Hematopoietic multipotent progenitor cell treated with erythropoietin and hydrocortisone succinate and interleukin-3 and kit ligand, for 15 days (in vitro differentiated cells): Measurements from ENCODE around the gene PRKCE.
"Not testable (repeated sequence)": the region's sequence is repeated elsewhere in the genome, so short reads cannot be mapped to it uniquely, and the experiment has no call there.

Source experiments
- DNase-seq: peaks from one replicate; pipeline ENCODE4 v3.0.0-alpha.2; 2015; ENCODE audit warnings: low spot score

PRKCE gene

DNA sequence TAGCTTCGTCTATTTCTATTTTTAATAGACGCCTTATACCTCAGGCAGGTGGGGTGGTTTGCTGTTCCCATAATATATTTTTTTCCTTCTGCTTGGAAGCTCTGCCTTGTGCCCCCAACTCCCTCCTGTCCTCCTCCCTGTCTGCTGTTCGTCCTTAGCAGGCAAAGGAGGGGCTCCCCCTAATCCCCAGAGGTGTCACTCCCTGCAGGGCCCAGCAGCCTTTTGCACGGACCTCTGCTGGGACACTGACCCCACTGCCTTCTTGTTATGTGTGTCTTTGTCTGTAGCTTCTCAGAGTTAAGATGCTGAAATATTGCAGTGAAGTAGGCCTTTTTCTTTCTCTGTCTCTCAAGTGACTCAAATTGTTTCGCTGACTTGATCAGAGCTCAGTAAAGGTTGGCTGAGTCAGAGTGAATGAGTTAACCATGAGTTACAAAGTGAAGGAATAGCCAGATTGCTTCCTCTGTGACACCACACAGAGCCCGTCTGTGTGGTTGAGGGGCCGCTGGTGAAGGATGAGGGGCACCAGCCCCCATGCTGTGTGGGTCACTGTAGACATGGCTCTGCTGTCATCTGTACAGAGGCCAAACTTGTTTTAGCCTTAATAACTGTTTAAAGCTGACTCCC, 47.7 kb downstream of the PRKCE start:
- no peak for DNase-seq

DNA sequence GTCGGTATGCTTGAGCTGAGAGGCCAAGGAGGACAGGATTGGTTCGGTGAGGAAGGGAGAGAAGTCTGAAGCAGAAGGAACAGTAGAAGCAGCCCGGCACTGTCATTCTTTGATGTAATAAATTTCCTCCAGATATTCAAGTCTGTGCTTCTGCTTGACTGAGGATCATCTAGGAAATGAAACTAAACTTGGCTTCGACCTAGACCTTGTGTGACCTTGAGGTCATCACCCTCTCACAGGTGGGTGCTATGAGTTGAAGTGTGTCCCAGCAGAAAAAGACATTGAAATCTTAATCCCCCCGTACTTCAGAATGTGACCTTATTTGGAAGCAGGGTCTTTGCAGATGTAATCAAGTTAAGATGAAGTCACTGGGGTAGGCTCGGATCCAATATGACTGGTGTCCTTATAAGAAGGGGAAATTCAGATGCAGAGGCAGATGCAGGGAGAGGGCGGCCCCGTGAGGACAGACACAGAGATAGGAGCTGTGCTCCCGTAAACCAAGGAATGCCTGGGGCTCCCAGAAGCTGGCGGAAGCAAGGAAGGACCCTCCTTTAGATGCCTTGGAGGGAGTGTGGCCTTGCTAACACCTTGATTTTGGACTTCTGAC, 49.0 kb downstream of the PRKCE start:
- DNase-seq, result no peak

DNA sequence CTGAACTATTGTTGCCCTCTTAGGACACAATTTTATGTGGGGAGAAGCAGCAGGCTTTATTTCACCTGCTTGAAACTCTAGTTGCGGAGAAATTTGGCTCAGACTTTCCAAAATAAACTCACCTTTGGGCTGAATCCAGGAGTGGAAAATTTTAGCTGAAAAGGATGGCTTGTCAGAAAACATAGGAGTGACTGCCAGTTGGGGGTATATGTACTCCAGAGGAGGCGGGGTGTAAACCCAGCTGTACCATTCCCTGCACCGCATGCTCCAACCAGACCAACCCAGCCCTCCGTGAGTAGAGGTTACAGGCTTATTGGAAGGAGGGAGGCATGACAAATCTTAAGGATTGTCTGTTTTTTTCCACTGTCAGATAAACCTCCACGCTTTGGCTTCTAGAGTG, 53.8 kb downstream of the PRKCE start:
- no peak for DNase-seq

DNA sequence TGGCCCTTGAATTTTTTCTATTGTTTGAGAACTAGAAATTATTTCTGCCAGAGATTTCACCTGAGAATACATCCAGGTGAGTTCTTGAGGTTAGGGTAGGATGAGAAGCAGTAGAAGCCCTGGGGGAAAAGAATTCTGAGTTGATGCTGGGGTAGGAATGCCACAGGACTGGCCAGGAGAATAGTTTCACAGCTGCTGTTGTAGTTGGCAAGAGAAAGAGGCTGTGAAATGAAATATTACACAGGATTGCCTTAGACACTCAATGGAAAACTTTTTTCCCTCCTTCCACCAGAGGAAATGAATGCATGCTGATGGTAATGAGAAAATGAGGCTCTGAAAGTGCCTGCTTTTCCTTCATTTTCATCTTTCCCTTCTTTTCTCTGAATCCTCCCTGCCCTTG, 54.6 kb downstream of the PRKCE start:
- DNase-seq, result no peak

DNA sequence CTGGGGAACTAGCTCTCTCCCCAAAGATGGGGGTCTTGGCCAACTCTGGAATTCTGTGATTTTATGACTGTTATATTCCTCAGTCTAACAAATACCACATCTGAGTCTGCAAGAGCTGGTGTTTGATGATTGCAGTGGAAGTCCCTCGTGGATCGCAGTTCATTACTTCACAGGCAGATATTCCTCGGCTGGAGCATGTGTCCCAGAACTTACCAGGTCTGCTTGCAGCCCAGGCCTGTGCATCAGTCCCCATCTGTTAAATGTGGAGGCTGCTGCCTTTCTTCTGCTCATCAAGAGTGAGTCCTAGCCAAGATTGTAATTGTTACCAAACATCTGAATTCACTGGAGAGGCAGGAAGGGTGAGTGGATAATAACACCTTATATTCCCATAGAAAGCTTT, 55.5 kb downstream of the PRKCE start:
- no peak for DNase-seq

DNA sequence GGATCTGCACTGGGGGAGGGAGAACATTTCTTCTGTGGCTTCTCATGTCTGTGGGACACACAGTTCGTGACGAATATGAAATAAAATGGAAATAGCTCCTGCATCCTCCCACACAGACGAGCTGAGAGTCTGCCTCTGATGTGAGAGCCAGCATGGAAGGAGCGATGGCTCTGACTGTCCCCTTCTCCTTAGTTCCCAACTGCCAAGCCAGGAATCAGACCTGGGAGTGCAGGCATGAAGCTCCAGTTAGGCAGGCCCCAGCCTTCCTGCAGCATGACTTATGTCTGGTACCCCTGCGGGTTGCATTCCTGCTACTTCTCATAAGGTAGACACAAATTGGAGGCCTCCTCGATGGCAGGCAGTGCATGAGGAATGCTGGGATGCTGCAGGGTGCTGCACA, 56.2 kb downstream of the PRKCE start:
- no peak for DNase-seq

DNA sequence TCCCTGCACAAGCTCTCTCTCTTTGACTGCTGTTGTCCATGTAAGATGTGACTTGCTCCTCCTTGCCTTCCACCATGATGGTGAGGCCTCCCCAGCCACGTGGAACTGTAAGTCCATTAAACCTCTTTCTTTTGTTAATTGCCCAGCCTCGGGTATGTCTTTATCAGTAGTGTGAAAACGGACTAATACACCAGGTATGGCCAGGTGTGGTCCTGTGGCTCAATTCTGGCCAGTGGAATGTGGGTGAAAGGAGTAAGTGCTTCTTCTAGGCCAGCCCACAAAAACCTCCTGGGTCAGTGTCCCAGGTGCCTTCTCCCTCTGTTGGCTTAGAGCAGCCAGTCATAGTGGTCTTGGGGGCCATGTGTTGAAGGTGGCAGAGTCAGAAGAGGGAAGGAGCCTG, 57.0 kb downstream of the PRKCE start:
- no peak for DNase-seq

DNA sequence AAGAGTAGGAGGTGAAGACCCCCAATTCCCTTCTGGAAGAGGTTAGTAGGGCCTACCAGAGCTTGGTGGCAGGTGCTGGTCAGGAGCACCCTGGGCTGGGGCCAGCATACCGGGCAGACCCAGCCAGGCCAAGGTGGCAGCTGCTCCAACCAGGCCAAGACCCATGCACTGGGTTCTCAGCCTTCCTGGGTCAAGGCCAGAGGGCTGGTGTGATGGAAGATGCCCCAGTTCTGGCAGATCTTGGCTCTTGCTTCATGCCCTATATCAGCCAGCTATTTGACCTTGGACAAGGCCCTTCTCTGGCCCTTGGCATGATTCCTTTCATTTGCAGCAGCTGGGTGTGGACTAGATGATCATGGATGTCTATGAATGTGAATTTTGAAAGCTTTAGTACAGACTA, 57.7 kb downstream of the PRKCE start:
- DNase-seq, result no peak

DNA sequence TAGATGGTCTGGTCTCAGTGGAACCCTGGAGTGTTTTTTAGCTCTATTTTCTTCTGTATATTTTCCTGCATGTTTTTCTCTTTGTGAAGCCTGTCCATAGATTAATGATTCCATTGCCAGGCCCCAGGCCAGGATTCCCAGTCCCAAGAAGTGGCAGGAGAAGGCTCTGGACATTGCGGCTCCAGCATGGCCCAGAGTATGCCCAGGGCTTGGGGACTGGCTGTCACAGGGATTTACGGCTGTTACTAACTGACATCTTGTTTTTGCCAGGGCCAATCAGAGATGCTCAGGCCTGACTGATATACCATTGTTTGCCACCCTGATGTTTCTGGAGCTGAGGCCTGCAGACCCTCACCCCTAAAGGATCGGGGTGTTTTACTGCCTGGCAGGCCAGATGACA, 59.0 kb downstream of the PRKCE start:
- no peak for DNase-seq

DNA sequence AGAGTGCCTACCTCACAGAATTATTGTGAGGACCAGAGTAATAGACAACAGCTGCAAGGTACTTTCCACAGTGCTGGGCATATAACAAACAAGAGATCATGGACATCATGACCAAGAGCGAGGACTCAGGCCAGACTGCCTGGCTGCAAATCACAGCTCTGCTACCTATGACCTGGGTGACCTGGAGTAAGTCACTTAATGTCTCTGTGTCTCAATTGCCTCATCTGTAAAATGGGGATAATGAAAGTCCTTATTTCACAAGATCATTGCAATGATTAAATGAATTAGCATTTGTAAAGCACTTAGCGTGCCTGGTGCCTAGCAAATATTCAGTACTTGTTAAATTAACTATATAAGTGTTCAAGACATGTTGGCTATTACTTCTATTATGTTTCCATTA, 59.7 kb downstream of the PRKCE start:
- no peak for DNase-seq

DNA sequence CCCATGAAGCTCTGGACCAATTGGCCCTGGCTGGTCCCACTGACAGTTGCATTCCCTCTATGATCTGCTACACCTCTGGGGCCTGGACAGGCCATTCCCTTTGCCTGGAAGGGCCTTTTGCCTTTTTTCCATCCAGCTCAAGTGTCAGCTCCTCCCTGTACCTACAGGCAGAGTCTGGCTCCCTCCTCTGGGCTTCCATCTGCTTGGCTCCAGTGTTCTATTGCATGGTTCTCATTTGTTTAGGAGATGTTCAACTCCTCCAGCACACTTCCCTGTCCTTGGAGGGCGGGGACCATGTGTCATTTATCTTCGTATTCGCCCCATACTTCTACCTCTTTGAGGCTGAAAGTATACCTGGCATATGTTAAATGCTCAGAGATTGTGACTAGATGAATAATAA, 61.1 kb downstream of the PRKCE start:
- no peak for DNase-seq

DNA sequence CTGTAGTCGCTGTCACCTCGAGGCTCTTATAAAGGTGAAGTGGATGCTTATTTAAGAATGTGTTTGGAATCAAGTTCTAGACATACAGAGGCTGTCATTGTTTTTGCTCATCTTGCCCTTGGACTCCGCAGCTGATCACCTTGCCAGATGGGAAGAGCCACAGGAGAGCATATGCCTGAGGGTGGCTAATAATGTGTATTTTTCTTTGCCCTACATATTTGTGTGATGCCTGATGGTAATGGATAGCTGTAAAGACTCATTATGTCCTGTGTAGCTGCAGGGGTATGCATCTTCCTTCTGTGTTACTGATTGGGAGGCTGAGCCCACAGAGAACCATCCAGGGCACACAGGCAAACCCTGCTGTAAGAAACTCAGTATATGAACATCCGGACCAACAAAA, 61.7 kb downstream of the PRKCE start:
- DNase-seq, result no peak

DNA sequence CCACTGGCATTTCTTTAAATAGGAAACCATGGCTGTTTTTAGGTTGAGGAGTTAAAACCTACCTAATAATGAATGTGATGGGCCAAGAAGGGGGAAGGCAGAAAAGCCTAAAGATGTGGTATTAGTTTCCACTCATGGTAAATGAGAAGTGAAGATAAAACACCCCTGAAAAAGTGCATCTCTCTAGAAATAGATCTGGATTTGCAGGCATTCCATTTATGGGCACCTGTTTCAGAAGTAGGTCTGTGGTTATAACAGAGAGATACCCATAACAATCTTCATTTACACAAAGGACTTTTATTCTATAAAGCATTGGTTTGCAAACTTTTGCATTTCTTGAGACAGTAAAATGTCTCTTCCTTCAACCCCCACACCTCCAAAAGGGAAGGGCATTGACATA, 62.1 kb downstream of the PRKCE start:
- no peak for DNase-seq

DNA sequence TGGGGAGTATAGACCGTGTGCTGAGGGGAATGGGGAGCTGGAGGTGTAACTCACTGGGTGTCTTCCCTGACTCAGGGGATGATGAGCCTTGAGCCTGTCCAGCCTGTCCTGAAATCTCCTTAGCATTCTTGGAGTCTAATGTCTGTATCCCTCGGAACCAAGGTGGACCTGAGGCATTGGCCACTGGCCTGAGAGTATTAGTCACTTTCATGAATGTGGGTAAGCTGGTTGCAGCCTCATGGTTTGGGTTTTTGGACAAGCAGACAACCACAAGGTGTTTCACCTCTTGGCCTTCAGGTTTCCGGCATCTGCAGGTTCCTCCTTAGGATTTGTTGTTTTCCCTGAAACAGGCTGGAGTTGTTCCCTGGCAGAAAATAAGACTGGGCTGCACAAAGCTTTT, 63.2 kb downstream of the PRKCE start:
- no peak for DNase-seq

DNA sequence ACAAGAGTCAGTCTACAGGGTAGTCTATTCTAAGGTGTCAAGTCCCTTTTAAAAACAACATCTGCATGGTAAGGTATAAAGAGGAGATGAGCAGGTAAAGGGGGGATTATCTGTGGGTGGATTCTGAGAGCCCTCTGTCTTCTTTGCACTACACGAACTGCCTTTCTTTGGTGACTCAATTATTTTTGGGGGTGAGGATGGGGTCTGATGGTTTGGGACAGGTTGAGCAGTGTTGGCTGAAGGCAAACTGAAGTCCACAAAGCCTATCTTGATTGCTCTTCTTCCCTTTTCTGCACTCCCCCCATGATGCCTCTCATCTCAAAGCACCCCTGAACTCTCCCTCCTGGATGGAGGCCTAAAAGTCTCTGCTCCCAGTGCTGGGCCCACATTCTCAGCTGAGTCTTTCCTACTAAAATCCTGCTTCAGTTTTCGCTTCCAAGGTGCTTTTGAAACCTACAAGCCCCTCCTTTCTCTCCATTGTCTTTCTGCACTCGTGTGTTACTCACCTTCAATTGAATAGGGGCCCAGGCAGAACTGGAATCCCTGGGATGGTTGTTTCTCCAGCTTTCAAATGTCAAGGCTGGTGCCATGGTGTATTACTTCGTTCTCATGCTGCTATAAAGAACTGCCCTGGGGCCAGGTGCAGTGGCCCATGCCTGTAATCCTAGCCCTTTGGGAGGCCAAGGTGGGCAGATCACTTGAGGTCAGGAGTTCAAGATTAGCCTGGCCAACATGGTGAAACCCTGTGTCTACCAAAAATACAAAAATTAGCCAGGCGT, 64.3 kb downstream of the PRKCE start:
- no peak for DNase-seq

DNA sequence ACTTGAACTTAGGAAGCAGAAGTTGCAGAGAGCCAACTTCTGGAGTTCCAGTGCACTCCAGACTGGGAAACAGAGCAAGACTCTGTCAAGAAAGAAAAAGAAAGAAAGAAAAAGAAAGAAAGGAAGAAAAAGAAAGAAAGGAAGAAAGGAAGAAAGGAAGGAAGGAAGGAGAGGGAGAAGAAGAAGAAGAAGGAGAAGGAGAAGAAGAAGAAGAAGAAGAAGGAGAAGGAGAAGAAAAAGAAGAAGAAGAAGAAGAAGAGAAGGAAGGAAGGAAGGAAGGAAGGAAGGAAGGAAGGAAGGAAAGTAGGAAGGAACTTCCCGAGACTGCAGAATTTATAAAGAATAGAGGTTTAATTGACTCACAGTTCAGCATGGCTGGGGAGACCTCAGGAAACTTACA, 65.0 kb downstream of the PRKCE start:
- DNase-seq, result not testable (repeated sequence)

DNA sequence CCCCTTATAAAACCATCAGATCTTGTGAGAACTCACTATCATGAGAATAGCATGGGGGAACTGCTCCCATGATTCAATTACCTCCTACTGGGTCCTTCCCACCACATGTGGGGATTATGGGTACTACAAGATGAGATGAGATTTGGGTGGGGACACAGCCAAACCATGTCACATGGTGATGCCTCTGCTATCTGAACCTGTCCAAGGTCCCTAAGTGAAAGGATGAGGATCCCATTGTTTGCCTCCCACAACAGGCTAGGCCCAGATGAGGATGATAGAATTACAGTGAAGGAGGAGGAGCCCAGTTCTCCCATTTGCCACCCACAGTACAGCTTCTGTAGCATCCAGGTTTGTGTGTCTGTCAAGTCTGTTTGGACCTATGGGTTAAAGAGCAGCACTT, 65.4 kb downstream of the PRKCE start:
- DNase-seq, result no peak

DNA sequence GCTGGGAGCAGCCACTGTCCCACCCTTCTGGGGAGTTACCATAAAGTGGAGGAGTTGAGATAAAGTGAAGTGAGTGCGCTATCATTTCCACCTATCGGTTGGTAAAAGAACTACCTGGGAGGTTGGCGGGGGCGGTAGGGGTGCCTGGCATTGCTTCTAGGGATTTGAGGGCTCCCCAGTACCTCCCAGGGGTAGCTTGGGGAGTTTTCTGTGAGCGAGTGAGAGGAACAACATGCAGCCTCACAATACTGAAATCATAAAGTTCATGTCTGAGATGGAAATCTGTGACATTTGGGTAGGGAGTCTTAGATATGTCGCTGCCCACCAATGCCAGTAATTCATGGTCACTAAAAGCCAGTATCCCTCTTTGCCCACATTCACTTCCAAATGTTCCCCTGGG, 68.7 kb downstream of the PRKCE start:
- no peak for DNase-seq

DNA sequence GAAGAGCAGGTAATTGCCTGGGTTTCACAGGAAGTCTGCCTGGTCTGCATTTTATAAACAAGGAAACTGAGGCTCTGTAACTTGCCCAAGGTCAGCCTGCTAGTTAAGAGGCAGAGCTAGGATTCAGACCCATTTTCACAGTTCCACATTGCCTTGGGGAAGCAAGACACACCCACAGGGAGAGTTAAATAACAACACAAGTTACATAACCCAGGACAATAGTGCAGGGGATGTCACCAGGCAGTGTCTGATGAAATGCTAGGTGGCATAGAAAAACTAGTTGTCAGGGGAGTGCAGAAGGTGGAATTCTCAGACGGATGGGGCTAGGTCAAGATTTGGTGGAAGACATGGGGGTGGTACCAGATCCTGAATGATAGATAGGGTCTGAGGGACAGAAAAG, 69.7 kb downstream of the PRKCE start:
- no peak for DNase-seq

DNA sequence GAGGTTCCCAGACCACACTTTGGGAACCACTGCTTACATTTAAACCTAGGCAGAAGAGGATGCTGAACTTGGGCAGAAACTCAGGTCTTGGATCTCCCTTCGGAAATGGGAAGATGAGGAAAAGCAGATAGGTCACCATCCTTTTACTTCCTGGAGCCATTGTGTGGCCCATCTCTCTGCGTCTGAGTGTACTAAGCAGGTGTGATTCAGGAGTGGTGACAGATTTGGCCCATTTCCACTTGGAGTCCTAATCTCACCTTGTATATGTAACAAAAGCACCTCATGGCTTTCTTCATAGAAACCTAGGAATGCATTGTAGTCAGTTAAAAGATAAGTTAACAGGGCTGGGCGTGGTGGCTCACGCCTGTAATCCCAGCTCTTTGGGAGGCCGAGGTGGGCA, 71.0 kb downstream of the PRKCE start:
- no peak for DNase-seq

DNA sequence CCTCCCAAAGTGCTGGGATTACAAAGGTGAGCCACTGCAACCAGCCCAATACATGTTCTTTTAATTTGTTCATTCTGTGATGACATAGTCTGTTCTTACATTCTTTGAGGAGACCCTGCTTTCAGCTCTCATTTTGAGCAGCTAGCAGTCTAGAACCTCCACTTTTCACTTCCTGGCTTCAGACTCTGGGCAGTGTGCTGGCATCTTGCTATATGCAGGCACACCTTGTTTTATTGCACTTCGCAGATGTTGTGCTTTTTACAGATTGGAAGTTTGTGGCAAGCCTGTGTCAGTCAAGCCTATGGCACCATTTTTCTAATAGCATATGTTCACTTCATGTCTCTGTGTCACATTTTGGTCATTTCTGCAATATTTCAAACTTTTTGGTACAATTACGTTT, 72.4 kb downstream of the PRKCE start:
- no peak for DNase-seq

DNA sequence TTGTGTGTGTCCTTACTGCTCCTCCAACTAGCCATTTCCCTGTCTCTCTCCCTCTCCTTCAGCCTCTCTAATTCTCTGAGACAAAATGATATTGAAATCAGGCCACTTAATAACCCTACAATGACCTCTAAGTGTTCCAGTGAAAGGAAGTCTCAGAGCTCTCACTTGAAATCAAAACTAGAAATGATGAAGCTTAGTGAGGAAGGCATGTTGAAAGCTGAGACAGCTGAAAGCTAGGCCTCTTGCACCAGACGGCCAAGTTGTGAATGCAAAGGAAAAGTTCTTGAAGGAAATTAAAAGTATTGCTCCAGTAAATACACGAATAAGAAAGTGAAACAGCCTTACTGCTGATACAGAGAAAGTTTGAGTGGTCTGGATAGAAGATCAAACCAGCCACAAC, 72.9 kb downstream of the PRKCE start:
- no peak for DNase-seq

DNA sequence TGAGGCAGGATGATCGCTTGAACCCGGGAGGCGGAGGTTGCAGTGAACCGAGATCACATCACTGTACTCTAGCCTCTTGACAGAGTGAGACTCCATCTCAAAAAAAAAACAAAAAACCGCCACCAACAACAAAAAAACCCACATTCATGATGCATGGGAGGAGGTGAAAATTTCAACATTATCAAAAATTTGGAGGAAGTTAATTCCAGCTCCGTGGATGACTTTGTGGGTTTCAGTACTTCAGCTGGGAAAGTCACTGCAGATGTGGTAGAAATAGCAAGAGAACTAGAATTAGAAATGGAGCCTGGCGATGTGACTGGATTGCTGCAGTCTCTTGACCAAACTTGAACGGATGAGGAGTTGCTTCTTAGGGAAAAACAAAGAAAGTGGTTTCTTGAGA, 74.3 kb downstream of the PRKCE start:
- no peak for DNase-seq

DNA sequence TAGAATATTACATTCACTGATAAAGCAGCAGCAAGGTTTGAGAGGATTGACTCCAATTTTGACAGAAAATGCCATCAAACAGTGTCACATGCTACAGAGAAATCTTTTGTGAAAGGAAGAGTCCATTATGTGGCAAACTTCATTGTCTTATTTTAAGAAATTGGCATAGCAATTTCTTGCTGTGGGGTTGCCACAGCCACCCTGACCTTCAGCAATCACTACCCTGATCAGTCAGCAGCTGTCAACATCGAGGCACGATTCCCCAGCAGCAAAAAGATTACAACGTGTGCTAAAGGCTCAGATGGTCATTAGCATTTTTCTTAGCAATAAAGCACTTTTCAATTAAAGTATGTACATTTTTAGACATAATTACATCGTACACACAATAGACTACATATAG, 74.7 kb downstream of the PRKCE start:
- DNase-seq, result no peak
